ENCODE data around the gene KLHDC7B. TPM values are rescaled to one million over a fixed set of nuclear protein-coding genes. Genes with fewer than 3 reads are reported as not detected.
A peak's percentile ranks its signal among the peaks of the same experiment; 100 is the strongest.

Gene KLHDC7B
- total RNA-seq, 2 experiments from 2014 or later, result 10.6 to 12.0 TPM

DNA sequence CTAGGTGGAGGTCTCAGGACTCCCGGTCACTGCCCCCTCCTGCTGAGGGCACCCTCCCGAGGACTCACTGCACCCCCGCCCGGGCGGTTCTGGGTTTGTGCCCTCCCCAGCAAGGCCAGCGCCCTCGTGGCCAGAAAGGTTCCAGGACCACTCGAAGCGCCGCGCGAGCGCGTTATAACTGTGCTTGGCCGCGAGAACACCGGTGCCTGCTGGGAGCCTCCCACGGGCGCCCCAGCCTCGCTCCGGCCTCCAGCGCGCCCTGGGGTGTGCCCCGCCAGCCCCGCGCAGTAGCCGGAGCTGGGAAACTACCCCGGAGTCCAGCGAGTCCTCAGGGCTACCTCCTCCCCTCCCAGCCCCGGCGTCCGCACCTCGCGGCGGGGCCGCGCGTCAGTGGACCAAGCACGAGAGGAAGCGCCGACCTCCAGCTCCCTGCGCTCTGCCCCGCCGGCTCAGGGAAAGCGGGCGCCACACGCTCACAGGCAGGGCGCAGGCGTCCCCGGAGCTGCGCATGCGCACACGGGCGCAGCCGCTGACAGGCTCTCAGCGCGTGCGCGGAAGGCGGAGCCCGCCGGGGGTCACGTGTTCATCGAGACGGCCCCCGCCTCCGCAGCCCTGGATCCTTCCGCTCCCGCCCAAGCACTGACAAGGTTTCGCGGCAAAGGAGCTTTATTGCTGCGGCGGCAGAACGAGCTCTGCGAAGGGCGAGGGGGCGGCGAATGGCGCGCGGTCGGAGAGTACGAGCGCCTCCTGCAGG lies 20.4 kb upstream of the KLHDC7B start, which contains the start of gene SCO2:
TSS of gene SCO2 (minus strand) at position 495 of the 754 bp plus-strand sequence. CDS start 1,187 bp downstream, outside the sequence.
- H3K9me3 Mint-ChIP-seq (ENCODE audit: insufficient read depth), result no peaks in the 10 kb centered on the region
- no peaks in the 10 kb centered on the region for H3K27me3 Mint-ChIP-seq (ENCODE audit: low read depth)
- H3K36me3 Mint-ChIP-seq (ENCODE audit: low read depth), result peaks cover 43% of the 10 kb centered on the region
- POLR2A ChIA-PET, result interaction anchor here (0.8 to 8.7 kb wide), 40 partner anchors 8 to 338 kb away, joined by 3 to 335 read pairs (median 4); partner anchors contain the start of genes ARSA, CHKB, CPT1B and HDAC10
- H3K4me1 Mint-ChIP-seq (ENCODE audit: low read depth), result peaks cover 45% of the 10 kb centered on the region
- H3K27ac Mint-ChIP-seq, result peak within 1 kb of the TSS; percentile 95
- CTCF ChIA-PET, result interaction anchor here (0.7 to 6.5 kb wide), 42 partner anchors 10 to 420 kb away, joined by 3 to 116 read pairs (median 6); partner anchors contain the start of genes ARSA, CHKB, HDAC10 and KLHDC7B
- peak within 1 kb of the TSS; percentile 97 for H3K4me3 Mint-ChIP-seq
- ATAC-seq (peak; percentile 62), DNase-seq (peak; percentile 98)

DNA sequence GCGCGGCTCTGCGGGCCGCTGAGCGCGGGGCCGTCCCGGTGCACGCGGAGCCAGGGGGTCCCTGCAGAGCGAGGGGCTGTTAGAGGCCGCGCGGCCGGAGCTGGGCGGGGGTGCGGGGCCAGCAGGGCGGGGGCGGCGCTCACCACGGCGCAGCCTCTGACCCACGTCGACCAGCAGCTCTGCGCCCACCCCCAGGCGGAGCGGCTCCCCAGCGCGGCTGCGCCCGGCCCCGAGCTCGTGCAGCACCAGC lies 19.9 kb upstream of the KLHDC7B start:
- Mint-ChIP-seq H3K4me3 (peak overlapping the region; percentile 97), H3K27me3 (ENCODE audit: low read depth) (no peaks in the 10 kb centered on the region), H3K4me1 (ENCODE audit: low read depth) (peaks cover 45% of the 10 kb centered on the region), H3K36me3 (ENCODE audit: low read depth) (peaks cover 38% of the 10 kb centered on the region), H3K9me3 (ENCODE audit: insufficient read depth) (no peaks in the 10 kb centered on the region), H3K27ac (peak overlapping the region; percentile 83)
- POLR2A ChIA-PET, result interaction anchor here (0.8 to 8.7 kb wide), 39 partner anchors 8 to 339 kb away, joined by 3 to 335 read pairs (median 5); partner anchors contain the start of genes ARSA, CHKB, CPT1B and HDAC10
- DNase-seq (no peak), ATAC-seq (no peak)
- CTCF ChIA-PET, result interaction anchor here (0.7 to 6.5 kb wide), 41 partner anchors 10 to 420 kb away, joined by 3 to 116 read pairs (median 6); partner anchors contain the start of genes ARSA, CHKB, HDAC10 and KLHDC7B

DNA sequence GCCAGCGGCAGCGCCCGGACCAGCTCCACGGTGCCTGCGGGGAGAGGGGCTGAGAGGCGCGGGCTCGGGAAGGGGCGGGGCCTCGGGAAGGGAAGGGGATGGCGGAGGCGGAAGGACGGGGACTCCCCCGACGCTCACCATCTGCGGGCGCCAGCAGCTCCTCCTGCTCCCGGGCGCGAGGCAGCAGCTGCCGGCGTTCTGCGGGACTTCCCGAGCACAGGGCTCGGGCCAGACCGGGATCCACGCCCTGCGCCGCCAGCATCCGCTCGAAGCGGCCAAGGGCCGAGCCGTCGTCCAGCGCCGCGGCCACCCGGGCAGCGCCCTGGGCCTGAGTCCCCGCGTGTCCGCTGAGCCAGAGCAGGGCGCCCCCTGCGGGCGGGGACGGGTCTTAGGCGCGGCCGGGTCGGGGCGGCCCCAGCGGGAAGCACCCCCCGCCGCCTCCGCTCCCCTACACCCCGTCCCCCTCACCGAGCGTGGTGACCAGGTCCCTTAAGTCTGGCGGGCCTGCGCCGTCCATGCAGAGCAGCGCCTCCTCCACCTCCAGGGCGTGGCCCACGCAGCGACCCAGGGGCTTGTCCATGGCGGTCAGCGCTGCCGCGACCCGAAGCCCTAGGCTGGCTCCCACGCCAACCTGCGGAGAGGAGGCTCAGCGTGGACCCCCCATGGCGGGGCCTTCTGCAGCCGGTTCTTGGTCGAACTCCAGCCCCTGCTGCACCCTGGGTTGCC lies 19.4 kb upstream of the KLHDC7B start:
- Mint-ChIP-seq H3K4me1 (ENCODE audit: low read depth) (peaks cover 45% of the 10 kb centered on the region), H3K27me3 (ENCODE audit: low read depth) (no peaks in the 10 kb centered on the region), H3K36me3 (ENCODE audit: low read depth) (peaks cover 41% of the 10 kb centered on the region), H3K4me3 (peak overlapping the region; percentile 80), H3K27ac (peak overlapping the region; percentile 91), H3K9me3 (ENCODE audit: insufficient read depth) (no peaks in the 10 kb centered on the region)
- ChIA-PET POLR2A (interaction anchor here (0.8 to 8.7 kb wide), 36 partner anchors 9 to 566 kb away, joined by 3 to 335 read pairs (median 8); partner anchors contain the start of genes ARSA, CHKB, CPT1B and HDAC10), CTCF (interaction anchor here (0.7 to 6.5 kb wide), 36 partner anchors 11 to 421 kb away, joined by 3 to 116 read pairs (median 9); partner anchors contain the start of genes ARSA, CHKB, HDAC10 and KLHDC7B)
- DNase-seq (peak; percentile 90), ATAC-seq (peak; percentile 43)

DNA sequence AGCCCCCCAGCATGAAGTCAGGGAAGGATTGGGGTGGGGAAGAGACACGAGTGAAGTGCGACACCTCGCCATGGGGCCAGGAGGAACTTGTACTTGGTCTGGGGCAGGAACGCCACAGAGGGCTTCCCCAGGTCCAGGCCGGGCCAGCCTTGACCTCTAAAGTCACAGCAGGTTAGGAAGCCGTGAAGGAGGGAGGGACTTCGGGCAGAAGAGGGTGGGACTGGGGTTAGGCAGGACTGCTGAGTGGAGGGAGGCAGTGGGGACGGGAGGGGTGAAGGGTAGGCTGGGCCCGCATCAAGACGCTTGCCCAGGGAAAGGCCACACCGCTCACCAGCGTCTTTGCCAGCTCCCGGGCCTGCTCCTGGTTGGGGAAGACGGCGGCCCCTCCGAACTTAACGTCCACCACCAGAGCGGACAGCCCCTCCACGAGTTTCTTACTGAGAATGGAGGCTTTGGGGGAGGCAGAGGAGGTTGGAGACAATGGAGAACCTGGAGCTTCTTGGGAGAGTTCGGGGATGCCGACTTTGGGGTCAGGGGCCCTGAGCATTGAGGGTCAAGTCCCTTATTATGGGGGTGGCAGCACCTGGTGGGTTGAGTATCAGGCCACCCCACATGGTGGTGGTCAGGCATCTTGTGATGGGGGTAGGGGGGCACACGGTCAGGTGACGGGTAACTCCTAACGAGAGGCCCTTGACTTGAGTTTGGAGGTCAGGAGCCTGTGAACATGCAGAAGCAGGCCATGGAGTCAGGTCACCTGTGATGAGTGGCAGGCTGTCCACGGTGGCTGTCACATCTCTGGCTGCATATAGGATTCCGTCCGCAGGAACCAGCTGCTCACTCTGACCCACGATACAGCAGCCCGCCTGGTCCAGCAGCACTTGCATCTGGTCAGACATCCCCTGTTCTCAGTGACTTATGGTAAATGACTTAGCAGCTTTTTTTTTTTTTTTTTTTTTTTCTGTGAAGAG lies 18.6 kb upstream of the KLHDC7B start:
- Mint-ChIP-seq H3K4me1 (ENCODE audit: low read depth) (peaks cover 45% of the 10 kb centered on the region), H3K27me3 (ENCODE audit: low read depth) (no peaks in the 10 kb centered on the region), H3K36me3 (ENCODE audit: low read depth) (peaks cover 41% of the 10 kb centered on the region), H3K27ac (peak overlapping the region; percentile 91), H3K4me3 (peak overlapping the region; percentile 80), H3K9me3 (ENCODE audit: insufficient read depth) (no peaks in the 10 kb centered on the region)
- ChIA-PET POLR2A (interaction anchor here (0.7 to 8.7 kb wide), 7 partner anchors 12 to 567 kb away, joined by 3 to 335 read pairs (median 58); partner anchors contain the start of genes CHKB, KLHDC7B, LMF2 and NCAPH2), CTCF (interaction anchor here (1.7 to 6.5 kb wide), 7 partner anchors 11 to 93 kb away, joined by 4 to 116 read pairs (median 38); partner anchors contain the start of genes KLHDC7B, LMF2 and NCAPH2)
- ATAC-seq (no peak), DNase-seq (peak; percentile 66)

DNA sequence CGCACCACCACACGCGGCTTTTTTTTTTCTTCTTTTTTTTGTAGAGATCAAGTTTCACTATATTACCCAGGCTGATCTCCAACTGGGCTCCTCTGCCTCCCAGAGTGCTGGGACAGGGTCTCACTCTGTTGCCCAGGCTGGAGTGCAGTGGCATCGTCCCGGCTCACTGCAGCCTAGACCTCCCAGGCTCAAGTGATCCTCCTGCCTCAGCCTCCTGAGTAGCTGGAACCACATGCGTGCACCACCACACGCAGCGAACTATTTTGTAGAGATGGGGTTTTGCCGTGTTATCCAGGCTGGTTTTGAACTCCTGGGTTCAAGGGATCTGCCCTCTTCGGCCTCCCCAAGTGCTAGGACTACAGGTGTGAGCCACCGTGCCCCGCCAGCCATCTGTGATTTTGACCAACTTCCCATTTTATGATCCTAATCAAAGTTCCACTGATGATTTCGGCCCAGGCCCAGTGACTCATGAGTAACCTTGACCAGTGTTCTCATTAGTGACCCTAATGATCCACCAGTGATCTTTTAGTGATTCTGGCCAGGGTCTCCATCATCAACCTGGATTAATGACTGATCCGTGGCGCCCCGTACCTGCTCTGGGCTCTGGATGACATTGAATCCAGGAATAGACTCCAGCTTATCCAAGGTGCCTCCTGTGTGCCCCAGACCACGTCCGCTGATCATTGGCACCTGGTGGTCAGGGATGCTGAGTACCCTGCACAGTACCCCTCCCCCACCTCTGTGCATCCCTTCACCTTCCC lies 17.6 kb upstream of the KLHDC7B start:
- no peak for ATAC-seq
- POLR2A ChIA-PET, result interaction anchor here (0.7 to 8.7 kb wide), 6 partner anchors 11 to 92 kb away, joined by 5 to 335 read pairs (median 62); partner anchors contain the start of genes CHKB, KLHDC7B, LMF2 and NCAPH2
- Mint-ChIP-seq H3K4me3 (peak overlapping the region; percentile 80), H3K4me1 (ENCODE audit: low read depth) (peaks cover 49% of the 10 kb centered on the region), H3K9me3 (ENCODE audit: insufficient read depth) (no peaks in the 10 kb centered on the region), H3K36me3 (ENCODE audit: low read depth) (peaks cover 44% of the 10 kb centered on the region), H3K27ac (peak overlapping the region; percentile 91), H3K27me3 (ENCODE audit: low read depth) (no peaks in the 10 kb centered on the region)
- no peak for DNase-seq
- CTCF ChIA-PET, result interaction anchor here (1.2 to 6.5 kb wide), 7 partner anchors 10 to 276 kb away, joined by 3 to 116 read pairs (median 21); partner anchors contain the start of genes KLHDC7B, LMF2 and NCAPH2

DNA sequence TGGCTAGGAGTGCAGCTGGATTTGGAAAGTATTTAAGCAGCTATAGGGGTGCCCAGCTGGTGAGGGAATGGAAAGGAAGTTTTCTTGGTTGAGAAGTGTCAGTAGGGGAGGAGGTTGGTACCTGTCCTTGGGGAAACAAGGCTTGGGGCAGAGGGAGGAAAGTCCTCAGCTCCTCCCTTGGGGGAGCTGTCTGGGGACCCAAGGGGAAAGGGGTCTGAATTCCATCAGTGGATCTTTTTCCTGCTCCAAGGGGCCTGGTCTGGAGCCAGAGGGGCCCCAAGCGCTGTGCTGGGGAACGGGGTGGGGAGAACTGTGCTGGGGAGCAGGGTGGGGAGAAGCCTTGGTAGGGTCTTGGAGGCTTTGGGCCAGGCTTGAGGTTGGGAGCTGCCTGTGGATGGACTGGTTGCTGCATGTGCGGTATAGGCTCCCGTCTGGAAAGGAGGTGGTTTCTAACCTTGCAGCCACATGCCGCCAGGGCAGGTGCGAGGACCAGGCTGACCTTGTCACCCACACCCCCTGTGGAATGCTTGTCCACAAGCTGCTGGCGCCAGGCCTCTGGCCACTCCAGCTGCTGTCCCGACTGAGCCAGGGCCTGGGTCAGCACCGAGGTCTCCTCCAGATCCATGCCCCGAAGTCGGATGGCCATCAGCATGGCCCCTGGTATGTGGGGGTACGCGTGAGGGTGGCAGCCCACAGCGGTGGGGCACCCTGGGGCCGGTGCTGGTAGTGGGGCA lies 16.9 kb upstream of the KLHDC7B start:
- Mint-ChIP-seq H3K27me3 (ENCODE audit: low read depth) (no peaks in the 10 kb centered on the region), H3K9me3 (ENCODE audit: insufficient read depth) (no peaks in the 10 kb centered on the region), H3K36me3 (ENCODE audit: low read depth) (peaks cover 40% of the 10 kb centered on the region), H3K4me3 (peak overlapping the region; percentile 80), H3K4me1 (ENCODE audit: low read depth) (peaks cover 51% of the 10 kb centered on the region), H3K27ac (peak overlapping the region; percentile 91)
- ATAC-seq (no peak), DNase-seq (no peak)
- CTCF ChIA-PET, result interaction anchor here (0.6 to 6.5 kb wide), 7 partner anchors 9 to 277 kb away, joined by 3 to 116 read pairs (median 4); partner anchors contain the start of genes LMF2 and NCAPH2
- POLR2A ChIA-PET, result interaction anchor here (1.0 to 8.7 kb wide), 6 partner anchors 10 to 92 kb away, joined by 3 to 335 read pairs (median 62); partner anchors contain the start of genes KLHDC7B, LMF2, NCAPH2 and SYCE3

DNA sequence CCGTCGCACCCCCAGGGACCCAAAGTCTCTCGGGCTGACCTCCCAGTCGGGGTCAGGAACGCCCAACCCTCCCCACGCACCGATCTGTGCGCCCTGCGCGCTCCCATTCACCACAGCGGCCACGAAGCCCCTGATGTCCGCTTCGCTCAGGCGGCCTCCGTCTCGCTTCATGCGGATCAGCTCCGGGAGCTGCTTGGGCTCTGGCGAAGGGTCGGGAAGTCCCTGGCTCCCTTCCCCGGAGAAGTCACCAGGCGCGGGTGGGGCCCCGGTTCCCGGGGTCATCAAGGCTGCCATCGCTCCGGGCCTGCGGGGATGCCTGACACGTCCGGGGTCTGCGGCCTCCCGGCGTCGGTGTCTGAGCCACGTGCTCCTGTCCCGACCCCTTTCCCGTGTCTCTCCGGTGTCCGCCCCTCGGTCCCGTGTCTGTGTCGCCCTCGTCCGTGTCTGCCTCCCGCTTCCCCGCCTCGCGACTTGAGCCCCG lies 16.2 kb upstream of the KLHDC7B start:
- Mint-ChIP-seq H3K27ac (peak overlapping the region; percentile 91), H3K27me3 (ENCODE audit: low read depth) (no peaks in the 10 kb centered on the region), H3K4me1 (ENCODE audit: low read depth) (peaks cover 52% of the 10 kb centered on the region), H3K9me3 (ENCODE audit: insufficient read depth) (no peaks in the 10 kb centered on the region), H3K36me3 (ENCODE audit: low read depth) (peaks cover 41% of the 10 kb centered on the region), H3K4me3 (peak overlapping the region; percentile 80)
- ATAC-seq (no peak), DNase-seq (no peak)
- CTCF ChIA-PET, result interaction anchor here (0.6 to 6.5 kb wide), 6 partner anchors 8 to 277 kb away, joined by 3 to 116 read pairs (median 4); partner anchors contain the start of gene SYCE3
- POLR2A ChIA-PET, result interaction anchor here (0.6 to 8.7 kb wide), 11 partner anchors 10 to 170 kb away, joined by 3 to 335 read pairs (median 5); partner anchors contain the start of genes KLHDC7B, LMF2, NCAPH2 and SYCE3

DNA sequence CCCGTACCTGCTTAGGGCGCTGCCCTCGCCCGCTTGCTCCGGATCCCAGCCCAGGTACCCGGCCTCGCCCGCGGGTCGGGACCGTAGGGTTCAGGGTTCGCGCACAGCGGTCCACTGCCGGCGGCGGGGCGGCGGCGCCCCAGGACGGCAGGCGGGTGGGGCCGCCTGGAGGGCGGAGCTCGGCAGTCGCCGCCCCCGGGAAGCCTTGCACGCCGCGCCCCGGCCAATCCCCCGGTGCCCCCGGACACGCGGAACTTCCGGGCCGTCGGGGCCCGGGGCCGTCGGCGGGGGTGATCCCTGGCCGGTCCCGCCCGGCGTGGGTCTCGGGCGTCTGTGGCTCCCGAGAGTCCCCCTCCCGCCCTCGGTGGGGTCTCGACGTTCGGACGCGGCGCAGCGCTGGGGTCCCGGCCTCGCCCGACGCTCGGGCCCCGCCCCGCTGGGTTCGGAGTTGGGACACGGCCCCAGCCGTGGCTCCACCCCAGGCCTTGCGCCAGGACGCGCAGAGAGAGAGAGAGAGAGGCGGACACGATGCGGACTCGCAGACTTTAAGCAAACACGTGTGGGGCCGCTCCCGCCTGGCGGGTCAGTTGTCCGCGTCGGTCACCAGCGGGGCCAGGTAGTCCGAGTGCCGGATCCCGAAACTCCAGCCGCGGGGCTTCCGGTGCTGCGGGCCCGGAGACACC lies 15.7 kb upstream of the KLHDC7B start, which contains the start of gene TYMP:
TSS of gene TYMP (minus strand) at position 116 of the 683 bp plus-strand sequence. CDS start 303 bp downstream, outside the sequence.
- no peaks in the 10 kb centered on the region for H3K9me3 Mint-ChIP-seq (ENCODE audit: insufficient read depth)
- peaks cover 37% of the 10 kb centered on the region for H3K36me3 Mint-ChIP-seq (ENCODE audit: low read depth)
- ATAC-seq (peak; percentile 32), DNase-seq (peak; percentile 85)
- peak within 1 kb of the TSS; percentile 94 for H3K4me3 Mint-ChIP-seq
- H3K27ac Mint-ChIP-seq, result peak within 1 kb of the TSS; percentile 100
- H3K4me1 Mint-ChIP-seq (ENCODE audit: low read depth), result peaks cover 51% of the 10 kb centered on the region
- ChIA-PET POLR2A (interaction anchor here (0.6 to 8.7 kb wide), 10 partner anchors 9 to 169 kb away, joined by 3 to 335 read pairs (median 4); partner anchors contain the start of genes KLHDC7B, LMF2, NCAPH2 and SYCE3), CTCF (interaction anchor here (1.0 to 6.5 kb wide), 3 partner anchors 8 to 33 kb away, joined by 5 to 116 read pairs (median 7); partner anchors contain the start of gene SYCE3)
- H3K27me3 Mint-ChIP-seq (ENCODE audit: low read depth), result no peaks in the 10 kb centered on the region

DNA sequence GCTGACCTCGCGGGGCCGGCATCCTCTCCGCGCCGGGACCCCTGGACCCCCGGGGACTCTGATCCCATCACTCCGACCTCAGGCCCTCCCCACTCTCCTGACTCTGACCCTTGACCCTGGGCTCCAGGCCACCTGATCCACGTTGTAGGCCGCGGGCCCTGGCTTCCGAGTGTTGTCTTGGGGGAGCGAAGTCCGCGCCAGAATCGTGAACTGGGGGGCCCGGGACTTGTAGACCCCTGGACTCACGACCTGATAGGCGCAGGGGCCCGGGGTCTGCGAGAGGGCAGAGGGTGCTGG lies 15.2 kb upstream of the KLHDC7B start:
- H3K9me3 Mint-ChIP-seq (ENCODE audit: insufficient read depth), result no peaks in the 10 kb centered on the region
- peaks cover 51% of the 10 kb centered on the region for H3K4me1 Mint-ChIP-seq (ENCODE audit: low read depth)
- peak overlapping the region; percentile 100 for H3K27ac Mint-ChIP-seq
- H3K4me3 Mint-ChIP-seq, result peak overlapping the region; percentile 94
- ChIA-PET CTCF (no interaction called here), POLR2A (interaction anchor here (0.6 to 8.7 kb wide), 8 partner anchors 8 to 340 kb away, joined by 3 to 335 read pairs (median 10); partner anchors contain the start of genes CHKB, KLHDC7B and SYCE3)
- ATAC-seq, result peak; percentile 4
- peaks cover 37% of the 10 kb centered on the region for H3K36me3 Mint-ChIP-seq (ENCODE audit: low read depth)
- DNase-seq, result no peak
- H3K27me3 Mint-ChIP-seq (ENCODE audit: low read depth), result no peaks in the 10 kb centered on the region
